OCI-M1 (cell line): ENCODE results near the gene LRCH1.

Experiments used
- DNase-seq: peaks from one replicate; lab custom pipeline; 2025; lab: John Stamatoyannopoulos, UW

Gene LRCH1

DNA sequence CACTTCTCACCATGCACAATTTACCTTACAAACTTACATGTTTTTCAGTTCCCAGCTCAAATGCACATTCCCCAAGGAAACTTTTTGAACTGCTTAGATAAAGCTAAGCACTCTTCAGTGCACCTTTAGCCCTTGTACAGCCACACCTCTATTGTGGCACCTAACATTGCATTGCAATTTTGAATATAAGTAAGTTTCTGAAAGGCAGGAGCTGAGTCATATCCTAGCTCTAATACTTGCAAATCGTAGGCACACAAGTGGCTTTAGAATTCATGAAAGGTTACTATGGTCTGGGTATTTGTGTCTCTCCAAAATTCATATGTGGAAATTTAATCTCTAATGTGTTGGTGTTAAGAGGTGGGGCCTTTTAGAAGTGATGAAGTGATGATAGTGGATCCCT lies 248.9 kb downstream of the LRCH1 start:
- no peak for DNase-seq
